Measurements from ENCODE around the gene SLC6A19. TPM values are rescaled to one million over a fixed set of nuclear protein-coding genes. Genes with fewer than 3 reads are reported as not detected.

Gene SLC6A19
- total and polyA plus RNA-seq, 9 donors: 0.08 to 1.5 TPM; not detected in 7

- TF ChIP-seq EP300 (IDR thresholded peaks at IDR 0.05) (no peak), CTCF (IDR thresholded peaks at IDR 0.05) (no peak), POLR2A (IDR thresholded peaks at IDR 0.05) (no peak)
- no peak for DNase-seq
- no peak overlapping the region for H3K27ac ChIP-seq
- H3K4me3 ChIP-seq: no peak overlapping the region
- no peaks in the 10 kb centered on the region for H3K27me3 ChIP-seq
- intact Hi-C loops (cut with DNase I): no loop called here
- H3K36me3 ChIP-seq: no peaks in the 10 kb centered on the region
- WGBS, 3 donors: 81 to 88% (median 86%) methylated on average over 6 of the region's 6 CpGs
- no peaks in the 10 kb centered on the region for H3K4me1 ChIP-seq (ENCODE audit: insufficient read depth)
- no peaks in the 10 kb centered on the region for H3K9me3 ChIP-seq
Observed at GRCh38 chr5:1194378-1194777, 7.0 kb upstream of the SLC6A19 start.

GRCh38 chr5:1195439-1195838 is 6.0 kb upstream of the SLC6A19 start:
- H3K9me3 ChIP-seq: no peaks in the 10 kb centered on the region
- no peak overlapping the region for H3K27ac ChIP-seq
- no peak overlapping the region for H3K4me3 ChIP-seq
- DNase-seq: no peak
- WGBS, 3 donors: 88 to 100% (median 89%) methylated on average over 5 of the region's 5 CpGs
- H3K36me3 ChIP-seq: no peaks in the 10 kb centered on the region
- intact Hi-C loops (cut with DNase I): no loop called here
- TF ChIP-seq CTCF (IDR thresholded peaks at IDR 0.05) (no peak), EP300 (IDR thresholded peaks at IDR 0.05) (no peak), POLR2A (IDR thresholded peaks at IDR 0.05) (no peak)
- H3K4me1 ChIP-seq (ENCODE audit: insufficient read depth): no peaks in the 10 kb centered on the region
- H3K27me3 ChIP-seq: no peaks in the 10 kb centered on the region

GRCh38 chr5:1195916-1196315 is 5.5 kb upstream of the SLC6A19 start:
- H3K27me3 ChIP-seq: no peaks in the 10 kb centered on the region
- DNase-seq: no peak
- TF ChIP-seq POLR2A (IDR thresholded peaks at IDR 0.05) (no peak), CTCF (IDR thresholded peaks at IDR 0.05) (no peak), EP300 (IDR thresholded peaks at IDR 0.05) (no peak)
- no peaks in the 10 kb centered on the region for H3K36me3 ChIP-seq
- H3K4me1 ChIP-seq (ENCODE audit: insufficient read depth): no peaks in the 10 kb centered on the region
- H3K4me3 ChIP-seq: no peak overlapping the region
- 72 to 85% (median 77%) methylated on average over 24 of the region's 24 CpGs for WGBS, 3 donors
- no peaks in the 10 kb centered on the region for H3K9me3 ChIP-seq
- intact Hi-C loops (cut with DNase I): no loop called here
- H3K27ac ChIP-seq: no peak overlapping the region

- H3K36me3 ChIP-seq: no peaks in the 10 kb centered on the region
- TF ChIP-seq EP300 (IDR thresholded peaks at IDR 0.05): no peak
- TF ChIP-seq POLR2A (IDR thresholded peaks at IDR 0.05): no peak
- TF ChIP-seq CTCF (IDR thresholded peaks at IDR 0.05): no peak
- no peaks in the 10 kb centered on the region for H3K27me3 ChIP-seq
- WGBS, 3 donors: 64 to 85% (median 83%) methylated on average over 1 of the region's 1 CpG
- H3K9me3 ChIP-seq: no peaks in the 10 kb centered on the region
- no peak for DNase-seq
- no peak overlapping the region for H3K27ac ChIP-seq
- intact Hi-C loops (cut with DNase I): no loop called here
- no peaks in the 10 kb centered on the region for H3K4me1 ChIP-seq (ENCODE audit: insufficient read depth)
- H3K4me3 ChIP-seq: no peak overlapping the region
Observed at GRCh38 chr5:1196562-1196961, 4.8 kb upstream of the SLC6A19 start.
